Astrocyte (in vitro differentiated cells and primary cell): ENCODE data around the gene CAPS.

ENCODE experiments used
- EZH2 ChIP-seq: IDR thresholded peaks from 2 replicates; pipeline ENCODE4 v1.6.1; 2012; ENCODE audit warnings: mild to moderate bottlenecking, low read length, inconsistent platforms; ENCODE audit not compliant: insufficient read depth
- TF ChIP-seq, protein P1 (sequence below): IDR thresholded peaks from 2 replicates; pipeline ENCODE4 v1.5.1; 2011; ENCODE audit warnings: low read depth, mild to moderate bottlenecking, inconsistent platforms, low read length, moderate library complexity; ENCODE audit not compliant: insufficient read depth

DNA sequence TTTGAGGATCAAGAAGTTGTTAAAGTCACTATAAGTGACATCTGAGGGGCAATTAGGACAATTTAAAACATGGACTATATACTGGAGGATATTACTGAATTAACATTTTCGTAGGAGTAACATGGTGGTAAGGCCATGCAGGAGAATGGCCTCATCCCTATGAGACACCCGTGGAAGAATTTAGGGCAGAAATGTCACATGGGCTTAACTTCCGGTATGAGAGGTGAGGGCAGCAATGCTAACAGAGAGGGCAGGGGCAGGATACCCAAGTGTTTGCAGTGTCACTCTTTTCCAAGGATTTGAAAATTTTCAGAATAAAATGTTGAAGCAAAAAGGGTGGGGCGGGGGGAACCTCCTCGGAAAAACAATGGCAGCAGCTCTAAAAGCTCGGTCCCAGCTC, 40.2 kb downstream of the CAPS start:
- TF ChIP-seq, protein P1, sequence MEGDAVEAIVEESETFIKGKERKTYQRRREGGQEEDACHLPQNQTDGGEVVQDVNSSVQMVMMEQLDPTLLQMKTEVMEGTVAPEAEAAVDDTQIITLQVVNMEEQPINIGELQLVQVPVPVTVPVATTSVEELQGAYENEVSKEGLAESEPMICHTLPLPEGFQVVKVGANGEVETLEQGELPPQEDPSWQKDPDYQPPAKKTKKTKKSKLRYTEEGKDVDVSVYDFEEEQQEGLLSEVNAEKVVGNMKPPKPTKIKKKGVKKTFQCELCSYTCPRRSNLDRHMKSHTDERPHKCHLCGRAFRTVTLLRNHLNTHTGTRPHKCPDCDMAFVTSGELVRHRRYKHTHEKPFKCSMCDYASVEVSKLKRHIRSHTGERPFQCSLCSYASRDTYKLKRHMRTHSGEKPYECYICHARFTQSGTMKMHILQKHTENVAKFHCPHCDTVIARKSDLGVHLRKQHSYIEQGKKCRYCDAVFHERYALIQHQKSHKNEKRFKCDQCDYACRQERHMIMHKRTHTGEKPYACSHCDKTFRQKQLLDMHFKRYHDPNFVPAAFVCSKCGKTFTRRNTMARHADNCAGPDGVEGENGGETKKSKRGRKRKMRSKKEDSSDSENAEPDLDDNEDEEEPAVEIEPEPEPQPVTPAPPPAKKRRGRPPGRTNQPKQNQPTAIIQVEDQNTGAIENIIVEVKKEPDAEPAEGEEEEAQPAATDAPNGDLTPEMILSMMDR: no peak
- TF ChIP-seq EZH2: no peak
